K562 (cell line): ENCODE results near the gene ZMIZ1. TPM values are rescaled to one million over a fixed set of nuclear protein-coding genes. Genes with fewer than 3 reads are reported as not detected.

Source experiments
- FOXK1 ChIP-seq: sonication (generic); formaldehyde crosslinking; IDR thresholded peaks from 2 replicates; pipeline ENCODE4 v1.8.0; 2022; ENCODE audit warnings: missing genetic modification reagents, mild to moderate bottlenecking, borderline replicate concordance
- HNRNPL ChIP-seq: fragments of 200-400 bp; formaldehyde crosslinking; IDR thresholded peaks from 2 replicates; pipeline ENCODE4 v1.6.1; 2017; ENCODE audit warnings: low read depth, mild to moderate bottlenecking, low read length
- MYC ChIP-seq, 2 experiments: fragments of 250-450 bp in 1 of 2; sonication (Bioruptor Pico) in 1 of 2; IDR thresholded peaks; 2 replicates each; pipeline versions ENCODE4 v1.5.1 to v1.6.1; 2012 to 2021; ENCODE audit warnings: low read depth in 2 of 2, borderline replicate concordance in 1 of 2, improper control_type of control experiment in 1 of 2, low read length in 1 of 2, mild to moderate bottlenecking in 1 of 2, moderate library complexity in 1 of 2
- PHF20 ChIP-seq: fragments of 450-650 bp; IDR thresholded peaks from 2 replicates; pipeline ENCODE4 v1.6.1; 2018; ENCODE audit not compliant: partially characterized antibody
- PRMT5 ChIP-seq: sonication (generic); formaldehyde crosslinking; IDR thresholded peaks from 2 replicates; pipeline ENCODE4 v1.5.0; 2020; ENCODE audit warnings: missing genetic modification reagents
- PTRF ChIP-seq: fragments of 450-650 bp; IDR thresholded peaks from 2 replicates; pipeline ENCODE4 v1.6.1; 2016; ENCODE audit warnings: mild to moderate bottlenecking, missing genetic modification characterization, missing compliant biosample characterization
- RB1 ChIP-seq: fragments of 450-650 bp; IDR thresholded peaks from 2 replicates; pipeline ENCODE4 v1.6.1; 2017; ENCODE audit warnings: low read depth, mild to moderate bottlenecking
- REST ChIP-seq, 2 experiments: fragments of 450-650 bp; formaldehyde crosslinking in 1 of 2; IDR thresholded peaks; 2 replicates each; pipeline versions ENCODE4 v1.4.0 to v1.6.1; 2014 to 2020; ENCODE audit warnings: mild to moderate bottlenecking in 2 of 2, borderline replicate concordance in 1 of 2, low read depth in 1 of 2
- RFX1 ChIP-seq: fragments of 450-650 bp; IDR thresholded peaks from 2 replicates; pipeline ENCODE4 v1.6.1; 2016; ENCODE audit warnings: mild to moderate bottlenecking, moderate library complexity
- SRSF3 ChIP-seq: fragments of 200-400 bp; formaldehyde crosslinking; IDR thresholded peaks from 2 replicates; pipeline ENCODE4 v1.6.1; 2016; ENCODE audit warnings: mild to moderate bottlenecking, low read length, moderate library complexity; ENCODE audit not compliant: insufficient read depth
- TEAD4 ChIP-seq, 2 experiments: sonication (generic) in 1 of 2; formaldehyde crosslinking in 1 of 2; IDR thresholded peaks; 2 replicates each; pipeline versions ENCODE4 v1.6.1 to v1.8.0; 2012 to 2022; ENCODE audit warnings: borderline replicate concordance in 1 of 2, inconsistent platforms in 1 of 2, low read length in 1 of 2, mild to moderate bottlenecking in 1 of 2, missing genetic modification reagents in 1 of 2
- TGIF2 ChIP-seq: sonication (generic); formaldehyde crosslinking; IDR thresholded peaks from 2 replicates; pipeline ENCODE4 v1.8.1; 2022; ENCODE audit warnings: mild to moderate bottlenecking, missing genetic modification reagents, moderate library complexity
- ZEB2 ChIP-seq: fragments of 450-650 bp; IDR thresholded peaks from 2 replicates; pipeline ENCODE4 v1.6.1; 2016
- ZNF507 ChIP-seq: conservative IDR thresholded peaks from 2 replicates; pipeline ENCODE4 v1.6.1; 2017; ENCODE audit warnings: missing genetic modification characterization, missing compliant biosample characterization
- polyA plus RNA-seq, 8 experiments: library from polyadenylated mRNA; depleted of rRNA in 4 of 8; stranded (reverse) in 5 of 8; unstranded in 3 of 8; fragments of >200 nt; fragmentation: Nextera tagmentation in 2 of 8; fragmentation: Illumina TruSeq in 1 of 8; extraction: Ambion mirVana in 2 of 8; extraction: Trizol in 1 of 8; gene quantifications; 2 replicates each; pipeline versions ENCODE4 v1.2.1 to v1.2.3, GENCODE V29; 2011 to 2014; ENCODE audit warnings: inconsistent platforms in 1 of 8, missing spikeins in 1 of 8
- total RNA-seq, 7 experiments: library from RNA; depleted of rRNA in 6 of 7; stranded (reverse); fragments of >200 nt in 6 of 7; fragmentation: Illumina TruSeq in 2 of 7; extraction: Trizol in 2 of 7; gene quantifications; 2 replicates each; pipeline versions ENCODE4 v1.2.1 to v1.2.3, GENCODE V29; 2011 to 2021; ENCODE audit warnings: low replicate concordance in 1 of 7
- TF ChIP-seq, protein P1 (sequence below): sonication (generic); formaldehyde crosslinking; IDR thresholded peaks from 2 replicates; pipeline ENCODE4 v1.8.1; 2023; ENCODE audit warnings: mild to moderate bottlenecking, missing genetic modification reagents

The ZMIZ1 gene
- total and polyA plus RNA-seq, 9 of the 15 experiments (the other 6 are each of a cell fraction or from before 2014, with no cell fraction given): 1.0 to 37.3 (median 4.3) TPM

DNA sequence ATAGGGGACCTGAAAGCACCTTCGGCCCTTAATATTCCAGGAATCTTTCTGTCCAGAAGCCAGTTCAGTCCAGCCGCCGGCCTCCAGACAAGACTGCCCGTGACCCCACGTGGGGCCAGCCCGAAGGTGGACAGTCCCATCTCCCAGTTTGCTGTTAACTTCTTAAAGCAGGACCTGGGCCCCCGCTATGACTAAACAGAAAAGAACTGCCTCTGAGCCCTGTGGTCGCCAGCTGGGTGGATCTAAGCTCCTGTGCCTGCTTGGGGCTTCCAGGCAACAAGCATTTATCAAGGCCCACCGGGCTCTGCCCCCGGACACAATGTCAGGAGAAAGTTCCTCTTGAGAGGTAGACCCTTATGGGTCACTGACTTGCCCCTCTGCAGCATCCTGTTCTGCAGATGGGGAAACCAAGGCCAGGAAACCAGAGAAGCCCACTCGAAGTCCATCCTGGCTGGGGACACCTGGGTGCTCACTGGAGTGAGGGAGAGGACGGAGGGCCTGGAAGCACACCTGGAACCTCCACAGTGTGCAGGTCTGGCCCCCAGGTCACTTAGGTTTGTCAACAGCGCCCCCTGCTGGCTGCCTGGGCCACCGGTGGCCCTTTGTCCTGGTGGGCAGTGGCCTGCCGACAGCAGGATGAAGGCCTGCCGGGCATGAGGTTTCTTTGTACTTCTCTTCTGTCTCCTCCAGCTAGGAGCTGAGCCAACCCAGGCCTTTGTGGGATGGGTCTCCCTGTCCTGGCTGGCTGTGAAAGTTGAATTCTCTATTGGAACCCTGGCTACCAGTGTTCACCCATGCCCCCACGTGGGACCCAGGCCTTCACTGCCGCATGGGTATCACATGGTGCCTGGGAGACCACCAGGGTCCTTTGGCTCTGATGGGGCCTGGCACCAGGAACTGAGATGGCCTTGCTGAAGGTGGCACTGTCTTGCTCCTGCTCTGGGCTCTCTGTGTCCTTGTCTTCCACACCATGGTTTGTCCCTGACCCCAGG, 128.0 kb downstream of the ZMIZ1 start (continued):
- TF ChIP-seq, protein P1, sequence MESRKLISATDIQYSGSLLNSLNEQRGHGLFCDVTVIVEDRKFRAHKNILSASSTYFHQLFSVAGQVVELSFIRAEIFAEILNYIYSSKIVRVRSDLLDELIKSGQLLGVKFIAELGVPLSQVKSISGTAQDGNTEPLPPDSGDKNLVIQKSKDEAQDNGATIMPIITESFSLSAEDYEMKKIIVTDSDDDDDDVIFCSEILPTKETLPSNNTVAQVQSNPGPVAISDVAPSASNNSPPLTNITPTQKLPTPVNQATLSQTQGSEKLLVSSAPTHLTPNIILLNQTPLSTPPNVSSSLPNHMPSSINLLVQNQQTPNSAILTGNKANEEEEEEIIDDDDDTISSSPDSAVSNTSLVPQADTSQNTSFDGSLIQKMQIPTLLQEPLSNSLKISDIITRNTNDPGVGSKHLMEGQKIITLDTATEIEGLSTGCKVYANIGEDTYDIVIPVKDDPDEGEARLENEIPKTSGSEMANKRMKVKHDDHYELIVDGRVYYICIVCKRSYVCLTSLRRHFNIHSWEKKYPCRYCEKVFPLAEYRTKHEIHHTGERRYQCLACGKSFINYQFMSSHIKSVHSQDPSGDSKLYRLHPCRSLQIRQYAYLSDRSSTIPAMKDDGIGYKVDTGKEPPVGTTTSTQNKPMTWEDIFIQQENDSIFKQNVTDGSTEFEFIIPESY (CRISPR knock-in tag): peak; percentile 64; the same call in 1 of the 2 replicates
- no peak for TF ChIP-seq SRSF3
- no peak for TF ChIP-seq HNRNPL
- no peak for TF ChIP-seq PRMT5 (CRISPR knock-in tag)
- TF ChIP-seq REST (IDR thresholded peaks at IDR 0.05; ENCODE audit: borderline replicate concordance): peak; percentile 77
- no peak for TF ChIP-seq REST (CRISPR knock-in tag; IDR thresholded peaks at IDR 0.05; ENCODE audit: low read depth)
- TF ChIP-seq PTRF (tag): no peak
- TF ChIP-seq ZNF507: no peak
- peak; percentile 57; the same call in 1 of the 2 replicates for TF ChIP-seq RB1
- no peak for TF ChIP-seq RFX1
- TF ChIP-seq MYC (IDR thresholded peaks at IDR 0.05; ENCODE audit: low read depth, low read length): 0 out of 2 replicates have a peak, but pooled peaks have one; percentile 38
- no peak for TF ChIP-seq MYC (CRISPR knock-in tag; IDR thresholded peaks at IDR 0.05; ENCODE audit: borderline replicate concordance, low read depth)
- TF ChIP-seq PHF20: no peak
- peak; percentile 75 for TF ChIP-seq ZEB2
- TF ChIP-seq TGIF2: no peak
- TF ChIP-seq TEAD4 (IDR thresholded peaks at IDR 0.05; ENCODE audit: low read length): no peak
- TF ChIP-seq TEAD4 (CRISPR knock-in tag; IDR thresholded peaks at IDR 0.05; ENCODE audit: borderline replicate concordance): no peak
- 0 out of 2 replicates have a peak, but pooled peaks have one; percentile 12 for TF ChIP-seq FOXK1 (CRISPR knock-in tag)
